NCI-H748 treated with DMSO at 0.1 percent for 48 hours (cell line): Measurements from ENCODE around the gene RBBP8.
A peak's percentile ranks its signal among the peaks of the same experiment; 100 is the strongest.
"Not testable (repeated sequence)": the region's sequence is repeated elsewhere in the genome, so short reads cannot be mapped to it uniquely, and the experiment has no call there.

Experiments
- DNase-seq: peaks from one replicate; lab custom pipeline; 2025; lab: John Stamatoyannopoulos, UW

RBBP8 gene

GRCh38 chr18:22933206-22933965 is at the start of gene RBBP8:
RBBP8 (plus strand) TSS chr18:22933328; CDS start chr18:22936852, 3,524 bp downstream.
- DNase-seq = peak; percentile 71

- DNase-seq = no peak
These were observed 49.3 kb upstream of the RBBP8 start for GRCh38 chr18:22883827-22884226.

GRCh38 chr18:22885694-22886093 is 47.4 kb upstream of the RBBP8 start:
- not testable (repeated sequence) for DNase-seq

- no peak for DNase-seq
These were observed 33.7 kb upstream of the RBBP8 start for GRCh38 chr18:22899421-22899820.

GRCh38 chr18:22900558-22901238 is 32.4 kb upstream of the RBBP8 start:
- no peak for DNase-seq

- no peak for DNase-seq
These were observed 31.0 kb upstream of the RBBP8 start for GRCh38 chr18:22902093-22902492.

- DNase-seq = not testable (repeated sequence)
These were observed 29.9 kb upstream of the RBBP8 start for GRCh38 chr18:22903248-22903647.

- DNase-seq = no peak
These were observed 21.0 kb upstream of the RBBP8 start for GRCh38 chr18:22912149-22912548.

- no peak for DNase-seq
These were observed 20.3 kb upstream of the RBBP8 start for GRCh38 chr18:22912835-22913234.

GRCh38 chr18:22913861-22914260 is 19.3 kb upstream of the RBBP8 start:
- peak; percentile 92 for DNase-seq

- DNase-seq = no peak
These were observed 18.5 kb upstream of the RBBP8 start for GRCh38 chr18:22914633-22915032.

GRCh38 chr18:22915337-22915736 is 17.8 kb upstream of the RBBP8 start:
- no peak for DNase-seq

- DNase-seq = peak; percentile 74
These were observed 11.4 kb upstream of the RBBP8 start for GRCh38 chr18:22921772-22922171.

GRCh38 chr18:22924589-22924988 is 8.5 kb upstream of the RBBP8 start:
- no peak for DNase-seq

- no peak for DNase-seq
These were observed 6.7 kb upstream of the RBBP8 start for GRCh38 chr18:22926454-22926853.

GRCh38 chr18:22928339-22928738 is 4.8 kb upstream of the RBBP8 start:
- DNase-seq = no peak

GRCh38 chr18:22930089-22930713 is 2.9 kb upstream of the RBBP8 start:
- peak; percentile 68 for DNase-seq

- DNase-seq = peak; percentile 74
These were observed 283 bp upstream of the RBBP8 start for GRCh38 chr18:22932885-22933205.

GRCh38 chr18:22933966-22934423 is 867 bp downstream of the RBBP8 start:
- DNase-seq = no peak

GRCh38 chr18:22934789-22935188 is 1.7 kb downstream of the RBBP8 start:
- no peak for DNase-seq

- DNase-seq = no peak
These were observed 2.3 kb downstream of the RBBP8 start for GRCh38 chr18:22935431-22935830.

GRCh38 chr18:22936515-22936914 is 3.4 kb downstream of the RBBP8 start:
- no peak for DNase-seq

- no peak for DNase-seq
These were observed 6.5 kb downstream of the RBBP8 start for GRCh38 chr18:22939649-22940048.
